Retinal pigment epithelial cell (primary cell): ENCODE measurements around the gene STXBP1.
"Not testable (repeated sequence)": the region's sequence is repeated elsewhere in the genome, so short reads cannot be mapped to it uniquely, and the experiment has no call there.

Experiments used
- DNase-seq: peaks from one replicate; pipeline ENCODE4 v3.0.0-alpha.2; 2010; ENCODE audit warnings: low read depth
- H3K4me3 ChIP-seq: 2 replicates; pipeline ENCODE4 v1.5.1; 2011; ENCODE audit warnings: mild to moderate bottlenecking, low read length, control low read depth, moderate library complexity
- CTCF ChIP-seq: conservative IDR thresholded peaks from 2 replicates; pipeline ENCODE4 v1.5.1; 2011; ENCODE audit warnings: low read depth, low read length, control low read depth, inconsistent platforms

The STXBP1 gene

GRCh38 chr9:127606043-127606442 is 6.0 kb upstream of the STXBP1 start:
- DNase-seq: no peak
- no peak for TF ChIP-seq CTCF
- H3K4me3 ChIP-seq: no peak overlapping the region

GRCh38 chr9:127608104-127608966 is 3.7 kb upstream of the STXBP1 start:
- no peak for DNase-seq
- peak overlapping the region; percentile 51 for H3K4me3 ChIP-seq
- no peak for TF ChIP-seq CTCF

- peak overlapping the region; percentile 58 for H3K4me3 ChIP-seq
- DNase-seq: no peak
- no peak for TF ChIP-seq CTCF
Observed at GRCh38 chr9:127611603-127611898, 526 bp upstream of the STXBP1 start.

GRCh38 chr9:127612939-127613582 is 984 bp downstream of the STXBP1 start:
- DNase-seq: no peak

GRCh38 chr9:127613583-127613954 is 1.5 kb downstream of the STXBP1 start:
- peak overlapping the region; percentile 79 for H3K4me3 ChIP-seq
- no peak for DNase-seq
- TF ChIP-seq CTCF: no peak

More at GRCh38 chr9:127612939-127613582, 984 bp downstream of the STXBP1 start:
- H3K4me3 ChIP-seq: peak overlapping the region; percentile 79
- TF ChIP-seq CTCF: no peak

GRCh38 chr9:127614961-127615360 is 2.9 kb downstream of the STXBP1 start:
- no peak for TF ChIP-seq CTCF
- no peak overlapping the region for H3K4me3 ChIP-seq
- no peak for DNase-seq

GRCh38 chr9:127621339-127621970 is 9.4 kb downstream of the STXBP1 start:
- H3K4me3 ChIP-seq, DNase-seq: not testable (repeated sequence)
